ENCODE results near the gene IRS4.
A peak's percentile ranks its signal among the peaks of the same experiment; 100 is the strongest.

Gene IRS4

DNA sequence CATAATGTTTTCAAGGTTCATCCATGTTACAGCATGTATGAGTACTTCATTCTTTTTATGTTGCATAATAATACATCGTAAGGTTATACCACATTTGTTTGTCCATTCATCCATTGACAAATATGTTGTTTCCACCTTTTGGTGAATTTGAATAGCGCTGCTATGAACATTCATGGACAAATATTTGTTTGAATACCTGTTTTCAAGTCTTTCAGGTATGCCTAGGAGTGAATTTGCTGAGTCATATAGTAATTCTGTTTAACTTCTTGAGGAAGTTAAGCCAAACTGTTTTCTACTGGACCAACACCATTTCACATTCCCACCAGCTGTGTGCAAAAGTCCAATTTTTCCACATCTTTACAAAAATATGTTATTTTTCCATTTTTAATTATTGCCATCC is 31.5 kb downstream of the IRS4 start:
- no peaks in the 10 kb centered on the region for H3K4me1 ChIP-seq (ENCODE audit: control extremely low read depth in 1 of 4, control insufficient read depth in 4 of 4, insufficient read depth in 4 of 4, low read length in 3 of 4)
- CTCF ChIA-PET, result no interaction called here

DNA sequence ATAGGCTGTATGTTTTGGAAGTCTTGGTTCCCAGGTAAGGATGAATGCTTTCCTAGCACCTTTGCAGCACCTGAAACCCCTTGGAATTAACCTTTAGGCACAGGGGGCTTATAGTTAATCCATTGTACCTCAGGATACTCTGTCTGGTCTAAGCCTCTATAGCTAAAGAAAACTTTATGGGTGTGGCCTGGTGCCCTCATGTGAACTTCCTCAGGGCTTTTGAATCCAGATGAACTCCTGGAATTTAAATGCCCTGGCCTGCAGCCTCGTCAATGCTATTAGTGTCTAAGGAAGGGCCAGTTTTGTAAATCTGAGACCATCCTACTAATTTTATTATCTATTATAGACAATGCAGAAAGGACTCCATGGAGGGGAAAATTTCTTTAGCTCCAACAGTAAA is 33.8 kb downstream of the IRS4 start:
- no peak overlapping the region for H3K27ac ChIP-seq (ENCODE audit: insufficient read depth in 1 of 2, low read depth in 1 of 2, low read length in 2 of 2, poor library complexity in 1 of 2, severe bottlenecking in 2 of 2)
- H3K36me3 ChIP-seq (ENCODE audit: control insufficient read depth in 4 of 4, insufficient read depth in 4 of 4, low read length in 3 of 4), result no peaks in the 10 kb centered on the region
- ChIA-PET POLR2A (no interaction called here), CTCF (no interaction called here)
- H3K4me3 ChIP-seq (ENCODE audit: control insufficient read depth in 1 of 7, extremely low read depth in 1 of 7, insufficient read depth in 4 of 7, low read depth in 2 of 7, low read length in 6 of 7), result no peak overlapping the region
- H3K27me3 ChIP-seq (replicated peaks in 2 of 5; ENCODE audit: control insufficient read depth in 4 of 5, insufficient read depth in 5 of 5, low read length in 4 of 5), result peaks cover 0 to 7% (median 0%) of the 10 kb centered on the region in 5 experiments
- no CpG with 5 or more reads among the region's 1 CpG for WGBS (ENCODE audit: insufficient coverage)
- H3K4me1 ChIP-seq (ENCODE audit: control extremely low read depth in 1 of 4, control insufficient read depth in 4 of 4, insufficient read depth in 4 of 4, low read length in 3 of 4), result no peaks in the 10 kb centered on the region
- no peaks in the 10 kb centered on the region for H3K9me3 ChIP-seq (ENCODE audit: control extremely low read depth in 1 of 5, control insufficient read depth in 4 of 5, insufficient read depth in 2 of 5, low read depth in 1 of 5, low read length in 4 of 5)
- DNase-seq, result no peak

More for the DNA sequence above, 31.5 kb downstream of the IRS4 start:
- H3K27me3 ChIP-seq (replicated peaks in 2 of 5; ENCODE audit: control insufficient read depth in 4 of 5, insufficient read depth in 5 of 5, low read length in 4 of 5), result peaks cover 0 to 11% (median 0%) of the 10 kb centered on the region in 5 experiments
- POLR2A ChIA-PET, result no interaction called here
- no CpG with 5 or more reads among the region's 2 CpGs for WGBS (ENCODE audit: insufficient coverage)
- no peaks in the 10 kb centered on the region for H3K36me3 ChIP-seq (ENCODE audit: control insufficient read depth in 4 of 4, insufficient read depth in 4 of 4, low read length in 3 of 4)
- H3K4me3 ChIP-seq (ENCODE audit: control insufficient read depth in 1 of 7, extremely low read depth in 1 of 7, insufficient read depth in 4 of 7, low read depth in 2 of 7, low read length in 6 of 7), result no peak overlapping the region
- H3K9me3 ChIP-seq (ENCODE audit: control extremely low read depth in 1 of 5, control insufficient read depth in 4 of 5, insufficient read depth in 2 of 5, low read depth in 1 of 5, low read length in 4 of 5), result no peaks in the 10 kb centered on the region
- no peak for DNase-seq
- no peak overlapping the region for H3K27ac ChIP-seq (ENCODE audit: insufficient read depth in 1 of 2, low read depth in 1 of 2, low read length in 2 of 2, poor library complexity in 1 of 2, severe bottlenecking in 2 of 2)

DNA sequence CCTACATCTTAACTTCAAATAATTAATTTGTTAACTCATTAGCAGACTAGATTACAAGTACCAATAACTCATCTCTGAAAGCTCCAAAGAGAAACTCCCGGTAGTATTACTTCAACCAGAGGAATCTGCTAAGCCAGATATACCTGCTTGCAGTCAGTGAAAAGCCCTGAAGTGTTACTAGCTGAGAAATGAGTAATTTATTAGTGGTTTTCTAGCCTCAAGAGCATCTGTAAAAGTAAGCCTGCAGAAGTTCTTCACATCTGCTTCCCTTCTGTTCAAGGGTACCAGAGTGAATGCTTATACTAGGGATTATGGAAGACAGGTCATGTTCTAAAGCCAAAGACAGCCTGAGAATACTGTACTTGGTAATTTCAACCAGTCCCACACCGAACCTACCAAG is 34.7 kb downstream of the IRS4 start:
- ChIA-PET CTCF (no interaction called here), POLR2A (no interaction called here)
- DNase-seq, result no peak
- Histone ChIP-seq H3K9me3 (ENCODE audit: control extremely low read depth in 1 of 5, control insufficient read depth in 4 of 5, insufficient read depth in 2 of 5, low read depth in 1 of 5, low read length in 4 of 5) (no peaks in the 10 kb centered on the region), H3K4me1 (ENCODE audit: control extremely low read depth in 1 of 4, control insufficient read depth in 4 of 4, insufficient read depth in 4 of 4, low read length in 3 of 4) (no peaks in the 10 kb centered on the region), H3K27me3 (replicated peaks in 2 of 5; ENCODE audit: control insufficient read depth in 4 of 5, insufficient read depth in 5 of 5, low read length in 4 of 5) (peaks cover 0 to 7% (median 0%) of the 10 kb centered on the region in 5 experiments), H3K36me3 (ENCODE audit: control insufficient read depth in 4 of 4, insufficient read depth in 4 of 4, low read length in 3 of 4) (no peaks in the 10 kb centered on the region), H3K4me3 (ENCODE audit: control insufficient read depth in 1 of 7, extremely low read depth in 1 of 7, insufficient read depth in 4 of 7, low read depth in 2 of 7, low read length in 6 of 7) (no peak overlapping the region), H3K27ac (ENCODE audit: insufficient read depth in 1 of 2, low read depth in 1 of 2, low read length in 2 of 2, poor library complexity in 1 of 2, severe bottlenecking in 2 of 2) (no peak overlapping the region)
- WGBS (ENCODE audit: insufficient coverage), result 69% methylated on average over 2 of the region's 2 CpGs

DNA sequence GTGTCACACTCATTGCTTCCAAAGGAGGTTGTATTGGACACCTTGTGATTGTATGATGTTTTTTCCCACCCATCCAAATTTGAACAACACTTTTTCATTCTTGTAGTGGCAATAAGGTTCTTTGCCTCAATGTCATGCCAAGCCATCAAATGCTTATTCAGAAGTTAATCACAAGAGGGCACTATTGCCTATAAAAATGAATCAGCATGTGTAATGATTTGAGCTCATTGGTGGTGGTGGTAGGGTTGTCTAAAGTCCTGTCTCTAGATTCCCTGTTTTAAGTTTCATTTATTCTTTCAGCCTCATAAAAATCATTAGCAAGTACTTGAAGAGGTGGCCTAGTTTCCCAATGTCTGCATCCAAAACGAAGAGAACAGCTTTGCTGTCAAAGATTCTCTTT is 37.0 kb downstream of the IRS4 start:
- H3K4me3 ChIP-seq (ENCODE audit: control insufficient read depth in 1 of 7, extremely low read depth in 1 of 7, insufficient read depth in 4 of 7, low read depth in 2 of 7, low read length in 6 of 7), result no peak overlapping the region
- H3K4me1 ChIP-seq (ENCODE audit: control extremely low read depth in 1 of 4, control insufficient read depth in 4 of 4, insufficient read depth in 4 of 4, low read length in 3 of 4), result no peaks in the 10 kb centered on the region
- H3K27me3 ChIP-seq (replicated peaks in 2 of 5; ENCODE audit: control insufficient read depth in 4 of 5, insufficient read depth in 5 of 5, low read length in 4 of 5), result peaks cover 0 to 7% (median 0%) of the 10 kb centered on the region in 5 experiments
- no peak overlapping the region for H3K27ac ChIP-seq (ENCODE audit: insufficient read depth in 1 of 2, low read depth in 1 of 2, low read length in 2 of 2, poor library complexity in 1 of 2, severe bottlenecking in 2 of 2)
- CTCF ChIA-PET, result interaction anchor here (1.8 kb wide), 1 partner anchor 684 kb away, joined by 7 read pairs; no protein-coding TSS in a partner anchor
- POLR2A ChIA-PET, result no interaction called here
- 80% methylated on average over 1 of the region's 1 CpG for WGBS (ENCODE audit: insufficient coverage)
- DNase-seq, result peak; percentile 1 to 36 (median 14)
- H3K9me3 ChIP-seq (ENCODE audit: control extremely low read depth in 1 of 5, control insufficient read depth in 4 of 5, insufficient read depth in 2 of 5, low read depth in 1 of 5, low read length in 4 of 5), result no peaks in the 10 kb centered on the region
- no peaks in the 10 kb centered on the region for H3K36me3 ChIP-seq (ENCODE audit: control insufficient read depth in 4 of 4, insufficient read depth in 4 of 4, low read length in 3 of 4)

DNA sequence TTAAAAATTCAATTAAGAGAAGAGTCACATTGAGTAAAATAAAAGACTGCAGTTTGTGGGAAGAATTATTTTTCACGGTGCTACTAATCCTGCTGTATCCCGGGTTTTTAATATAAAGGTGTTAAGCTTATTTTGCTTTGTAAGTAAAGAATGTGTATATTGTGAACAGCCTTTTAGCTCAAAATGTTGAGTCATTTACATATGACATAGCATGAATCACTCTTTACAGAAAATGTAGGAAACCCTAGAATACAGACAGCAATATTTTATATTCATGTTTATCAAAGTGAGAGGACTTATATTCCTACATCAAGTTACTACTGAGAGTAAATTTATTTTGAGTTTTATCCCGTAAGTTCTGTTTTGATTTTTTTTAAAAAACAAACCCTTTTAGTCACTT is 39.7 kb downstream of the IRS4 start:
- WGBS (ENCODE audit: insufficient coverage), result 90% methylated on average over 2 of the region's 3 CpGs
- Histone ChIP-seq H3K36me3 (ENCODE audit: control insufficient read depth in 4 of 4, insufficient read depth in 4 of 4, low read length in 3 of 4) (no peaks in the 10 kb centered on the region), H3K27ac (ENCODE audit: insufficient read depth in 1 of 2, low read depth in 1 of 2, low read length in 2 of 2, poor library complexity in 1 of 2, severe bottlenecking in 2 of 2) (no peak overlapping the region), H3K4me3 (ENCODE audit: control insufficient read depth in 1 of 7, extremely low read depth in 1 of 7, insufficient read depth in 4 of 7, low read depth in 2 of 7, low read length in 6 of 7) (no peak overlapping the region), H3K9me3 (ENCODE audit: control extremely low read depth in 1 of 5, control insufficient read depth in 4 of 5, insufficient read depth in 2 of 5, low read depth in 1 of 5, low read length in 4 of 5) (no peaks in the 10 kb centered on the region), H3K27me3 (replicated peaks in 2 of 5; ENCODE audit: control insufficient read depth in 4 of 5, insufficient read depth in 5 of 5, low read length in 4 of 5) (peaks cover 0 to 8% (median 0%) of the 10 kb centered on the region in 5 experiments), H3K4me1 (ENCODE audit: control extremely low read depth in 1 of 4, control insufficient read depth in 4 of 4, insufficient read depth in 4 of 4, low read length in 3 of 4) (no peaks in the 10 kb centered on the region)
- POLR2A ChIA-PET, result no interaction called here
- CTCF ChIA-PET, result no interaction called here
- no peak for DNase-seq

Data from common myeloid progenitor, CD34-positive (primary cell).